NCI-H1092 treated with DMSO at 0.1 percent for 48 hours (cell line): ENCODE measurements around the gene PLA2G4B.

Source experiments
- DNase-seq: peaks from one replicate; lab custom pipeline; 2025; lab: John Stamatoyannopoulos, UW

The PLA2G4B gene, protein sequence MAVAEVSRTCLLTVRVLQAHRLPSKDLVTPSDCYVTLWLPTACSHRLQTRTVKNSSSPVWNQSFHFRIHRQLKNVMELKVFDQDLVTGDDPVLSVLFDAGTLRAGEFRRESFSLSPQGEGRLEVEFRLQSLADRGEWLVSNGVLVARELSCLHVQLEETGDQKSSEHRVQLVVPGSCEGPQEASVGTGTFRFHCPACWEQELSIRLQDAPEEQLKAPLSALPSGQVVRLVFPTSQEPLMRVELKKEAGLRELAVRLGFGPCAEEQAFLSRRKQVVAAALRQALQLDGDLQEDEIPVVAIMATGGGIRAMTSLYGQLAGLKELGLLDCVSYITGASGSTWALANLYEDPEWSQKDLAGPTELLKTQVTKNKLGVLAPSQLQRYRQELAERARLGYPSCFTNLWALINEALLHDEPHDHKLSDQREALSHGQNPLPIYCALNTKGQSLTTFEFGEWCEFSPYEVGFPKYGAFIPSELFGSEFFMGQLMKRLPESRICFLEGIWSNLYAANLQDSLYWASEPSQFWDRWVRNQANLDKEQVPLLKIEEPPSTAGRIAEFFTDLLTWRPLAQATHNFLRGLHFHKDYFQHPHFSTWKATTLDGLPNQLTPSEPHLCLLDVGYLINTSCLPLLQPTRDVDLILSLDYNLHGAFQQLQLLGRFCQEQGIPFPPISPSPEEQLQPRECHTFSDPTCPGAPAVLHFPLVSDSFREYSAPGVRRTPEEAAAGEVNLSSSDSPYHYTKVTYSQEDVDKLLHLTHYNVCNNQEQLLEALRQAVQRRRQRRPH

GRCh38 chr15:41838400-41838897 lies at the start of gene PLA2G4B:
PLA2G4B (plus strand) TSS chr15:41838847; CDS start chr15:41838914, 67 bp downstream.
- DNase-seq = peak; percentile 4

DNA sequence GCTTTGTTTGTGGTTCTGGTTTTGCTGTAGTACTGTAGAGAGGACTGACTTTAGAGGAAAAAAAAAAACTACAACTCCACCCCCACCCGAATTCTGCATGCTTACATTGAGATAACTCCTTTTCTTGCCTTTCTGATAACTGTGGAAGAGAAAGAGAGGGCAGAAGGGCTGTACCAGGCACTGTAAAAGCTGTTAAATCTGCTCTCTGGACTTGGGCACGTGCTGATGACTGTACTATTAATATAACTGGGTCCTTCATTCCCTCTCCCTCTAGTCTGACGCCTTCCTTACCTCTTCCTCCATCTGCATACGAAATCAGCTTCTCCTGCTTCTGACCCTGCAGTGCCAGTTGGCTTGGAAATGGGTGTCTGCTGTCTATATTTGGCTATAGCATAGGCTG lies 49.4 kb upstream of the PLA2G4B start:
- DNase-seq = no peak

GRCh38 chr15:41789662-41790061 lies 49.0 kb upstream of the PLA2G4B start:
- DNase-seq = no peak

- no peak for DNase-seq
These were observed 48.5 kb upstream of the PLA2G4B start for GRCh38 chr15:41790169-41790568.

GRCh38 chr15:41790756-41791546 lies 47.7 kb upstream of the PLA2G4B start:
- DNase-seq = no peak

GRCh38 chr15:41791547-41791937 lies 47.1 kb upstream of the PLA2G4B start:
- DNase-seq = no peak

GRCh38 chr15:41792000-41792637 lies 46.5 kb upstream of the PLA2G4B start:
- DNase-seq = peak; percentile 67

- DNase-seq = no peak
These were observed 44.6 kb upstream of the PLA2G4B start for GRCh38 chr15:41794081-41794480.

DNA sequence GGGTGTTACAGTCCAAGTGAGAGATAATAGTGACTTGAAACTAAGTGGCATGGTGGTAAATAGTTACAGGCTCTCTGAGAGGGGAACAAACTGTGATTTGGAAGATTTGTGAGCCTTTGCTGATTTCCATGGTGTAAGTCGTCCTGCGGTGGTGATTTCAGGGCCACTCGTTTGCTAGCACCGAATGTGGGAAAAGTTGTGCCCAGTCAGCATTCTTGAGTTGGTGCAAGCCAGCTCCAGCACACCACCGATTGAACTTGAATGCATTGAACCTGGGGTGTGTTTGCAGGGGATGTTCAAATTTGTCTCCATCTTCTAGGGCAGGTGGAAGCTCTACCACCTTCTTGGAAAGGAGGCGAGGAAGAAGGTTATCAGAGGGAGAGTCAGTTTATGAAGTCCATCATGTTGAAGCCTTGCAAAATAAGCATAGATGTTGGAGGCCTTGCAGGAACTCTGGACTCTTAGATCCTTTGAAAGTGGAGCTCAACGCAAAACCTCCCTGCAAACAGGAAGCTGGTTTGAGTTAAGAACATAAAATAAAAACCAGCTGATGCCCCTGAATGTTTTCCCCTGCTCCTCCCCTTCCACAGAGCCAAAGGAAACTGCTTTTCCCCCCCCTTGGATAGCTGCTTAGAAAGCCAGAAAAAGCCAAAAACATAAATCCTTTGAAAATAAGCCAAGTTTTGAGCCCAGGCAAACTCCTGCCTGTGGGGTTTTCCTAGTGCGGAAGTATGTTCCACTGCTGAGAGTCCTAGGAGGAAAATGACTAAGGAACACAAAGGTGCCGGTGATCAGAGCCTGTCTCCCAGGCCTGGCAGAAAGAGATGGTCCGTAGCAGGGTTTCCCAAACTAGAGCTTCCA lies 42.4 kb upstream of the PLA2G4B start:
- no peak for DNase-seq

DNA sequence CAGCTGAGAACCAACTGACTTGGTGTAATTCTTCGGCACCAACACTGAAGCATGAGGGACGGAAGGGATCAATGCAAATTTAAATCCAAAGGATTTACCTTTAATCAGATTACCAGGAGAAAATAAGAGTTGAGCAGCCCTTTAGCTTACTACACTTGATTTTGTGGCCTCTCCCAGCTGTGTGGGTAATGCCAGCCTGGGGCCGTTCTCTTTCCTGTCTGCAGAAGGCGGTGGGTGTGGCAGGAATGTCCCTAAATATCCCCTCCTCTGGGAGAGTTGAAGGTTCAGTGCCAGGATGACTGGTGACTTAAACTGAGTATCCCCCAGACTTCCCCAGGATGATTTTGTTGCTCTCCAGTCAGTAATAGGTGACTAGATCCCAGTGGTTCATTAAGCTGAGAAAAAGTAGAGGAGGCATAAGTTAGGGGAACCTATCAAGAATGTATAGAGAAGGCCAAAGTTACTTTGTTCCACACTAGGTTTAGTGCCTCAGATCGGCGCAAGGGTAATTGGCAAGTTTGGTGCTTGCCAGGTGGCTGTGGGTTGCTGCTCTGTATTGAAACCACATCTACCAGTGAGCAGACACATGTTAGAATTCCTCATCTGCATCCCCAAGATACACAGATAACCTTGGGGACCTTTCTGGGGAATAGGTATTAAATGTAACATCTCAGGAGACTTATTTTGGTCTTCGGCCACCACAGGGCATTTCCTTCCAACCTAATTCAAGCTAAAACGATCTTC lies 41.3 kb upstream of the PLA2G4B start:
- DNase-seq = no peak

DNA sequence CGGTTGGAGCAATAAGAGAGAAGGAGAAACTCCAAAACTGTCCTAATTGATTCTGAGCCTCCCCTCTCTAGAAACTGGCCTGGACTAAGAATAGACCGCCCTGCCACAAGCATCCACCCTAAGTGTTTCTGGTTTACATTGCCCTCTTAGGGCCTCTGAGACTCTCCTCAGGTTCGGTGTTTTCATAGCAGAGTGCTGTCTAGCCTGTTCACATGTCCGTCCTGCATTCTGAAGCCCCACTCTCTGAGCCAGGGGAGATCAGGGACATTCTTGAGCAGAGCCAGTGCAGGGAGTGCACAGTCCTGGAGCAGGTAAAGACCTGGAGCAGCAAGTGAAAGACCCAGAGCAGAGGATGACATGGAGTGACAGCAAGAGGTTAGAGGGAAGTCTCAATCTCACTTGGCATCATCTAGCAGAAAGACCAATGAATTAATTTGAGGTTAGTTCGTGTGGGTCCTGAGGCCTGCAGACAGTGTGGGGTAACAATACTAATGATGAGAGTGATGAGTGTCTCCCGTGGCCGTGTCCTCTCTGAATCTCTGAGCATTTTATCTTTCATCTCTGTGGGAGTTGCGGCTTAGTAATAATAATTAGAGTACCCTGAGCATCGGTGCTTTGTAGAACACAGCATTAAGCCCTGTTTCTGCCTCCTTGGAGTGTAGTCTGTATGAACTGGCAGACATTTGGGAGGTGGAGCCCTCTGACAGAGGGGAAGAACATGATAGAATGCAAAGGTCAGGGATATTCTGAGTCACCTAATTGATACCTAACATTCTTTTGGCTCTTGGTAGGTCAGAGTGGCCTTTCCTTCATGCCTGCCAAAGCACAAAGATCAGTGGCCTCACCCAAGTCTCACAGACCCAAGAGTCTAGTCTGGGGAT lies 39.8 kb upstream of the PLA2G4B start:
- no peak for DNase-seq

GRCh38 chr15:41799488-41799805 lies 39.2 kb upstream of the PLA2G4B start:
- DNase-seq = no peak

DNA sequence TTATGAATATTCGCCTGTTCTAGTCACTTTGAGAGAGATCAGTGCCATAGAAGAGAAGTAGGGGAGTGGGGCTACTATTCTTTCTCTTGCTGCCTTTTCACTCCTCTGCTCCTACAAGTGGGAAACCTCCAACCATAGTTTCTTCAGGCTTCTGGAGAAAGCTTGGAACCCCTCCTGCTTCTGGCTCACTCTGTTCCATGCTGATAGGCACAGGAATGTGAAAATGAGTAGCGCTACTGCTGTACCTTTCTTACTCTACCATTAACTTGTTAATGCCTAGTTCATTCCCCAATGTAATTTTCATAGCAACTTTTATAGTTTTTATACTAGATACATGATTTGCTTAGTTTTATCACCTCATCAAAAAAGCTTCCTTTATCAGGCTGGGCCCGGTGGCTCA lies 37.5 kb upstream of the PLA2G4B start:
- no peak for DNase-seq

DNA sequence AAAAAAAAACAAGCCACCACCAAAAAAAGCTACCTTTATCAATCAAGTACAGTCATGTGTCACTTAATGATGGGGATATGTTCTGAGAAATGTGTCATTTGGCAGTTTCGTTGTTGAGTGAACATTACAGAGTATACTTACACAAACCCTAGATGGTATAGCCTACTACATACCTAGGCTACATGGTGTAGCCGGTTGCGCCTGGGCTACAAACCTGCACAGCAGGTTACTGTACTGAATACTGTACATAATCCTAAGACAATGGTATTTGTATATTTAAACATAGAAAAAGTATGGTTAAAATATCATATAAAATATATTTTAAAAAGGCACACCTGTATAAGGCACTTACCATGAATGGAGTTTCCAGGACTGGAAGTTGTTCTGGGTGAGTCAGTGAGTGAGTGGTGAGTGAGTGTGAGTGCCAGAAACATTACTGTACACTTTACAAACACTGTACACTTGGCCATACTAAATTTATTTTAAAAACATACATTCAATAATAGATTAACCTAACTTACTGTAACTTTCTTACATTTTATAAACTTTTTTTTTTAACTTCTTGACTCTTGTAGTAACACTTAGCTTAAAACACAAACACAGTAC lies 36.7 kb upstream of the PLA2G4B start:
- no peak for DNase-seq

GRCh38 chr15:41804361-41804760 lies 34.3 kb upstream of the PLA2G4B start:
- no peak for DNase-seq

GRCh38 chr15:41804916-41805666 lies 33.6 kb upstream of the PLA2G4B start:
- DNase-seq = no peak

DNA sequence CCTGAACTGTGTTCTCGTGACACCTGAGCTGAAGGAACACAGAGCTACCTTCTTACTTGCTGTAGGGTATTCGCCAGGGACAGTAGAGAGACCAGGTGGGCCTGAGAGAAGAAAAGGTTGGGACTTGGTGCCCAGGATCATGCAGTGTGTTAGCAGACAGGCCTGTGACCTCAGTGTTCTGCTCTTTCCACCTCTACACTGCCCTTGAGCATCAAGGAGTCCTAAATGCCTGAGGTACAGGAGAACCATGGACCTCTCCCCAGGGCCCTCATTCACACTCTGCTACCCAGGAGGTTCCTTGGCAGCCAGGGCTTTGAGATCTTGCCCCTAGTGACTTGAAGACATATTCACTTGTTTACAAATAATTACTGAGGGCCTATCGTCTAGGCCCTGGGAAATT lies 32.9 kb upstream of the PLA2G4B start:
- DNase-seq = no peak
